ENCODE measurements around the gene UNC119B.

- TF ChIP-seq CTCF (IDR thresholded peaks at IDR 0.05; ENCODE audit: insufficient read depth, low read depth, low read length) (no peak), EZH2 (IDR thresholded peaks at IDR 0.05; ENCODE audit: insufficient read depth, low read length) (no peak)
Observed at GRCh38 chr12:120696626-120697025, 13.6 kb upstream of the UNC119B start.
